Pons (tissue), 1 donor: Measurements from ENCODE around the gene CDH12.
"Not testable (repeated sequence)": the region's sequence is repeated elsewhere in the genome, so short reads cannot be mapped to it uniquely, and the experiment has no call there.

Source experiments
- DNase-seq: peaks from one replicate; pipeline ENCODE4 v3.0.0-alpha.2; 2016; ENCODE audit warnings: low spot score

CDH12 gene

DNA sequence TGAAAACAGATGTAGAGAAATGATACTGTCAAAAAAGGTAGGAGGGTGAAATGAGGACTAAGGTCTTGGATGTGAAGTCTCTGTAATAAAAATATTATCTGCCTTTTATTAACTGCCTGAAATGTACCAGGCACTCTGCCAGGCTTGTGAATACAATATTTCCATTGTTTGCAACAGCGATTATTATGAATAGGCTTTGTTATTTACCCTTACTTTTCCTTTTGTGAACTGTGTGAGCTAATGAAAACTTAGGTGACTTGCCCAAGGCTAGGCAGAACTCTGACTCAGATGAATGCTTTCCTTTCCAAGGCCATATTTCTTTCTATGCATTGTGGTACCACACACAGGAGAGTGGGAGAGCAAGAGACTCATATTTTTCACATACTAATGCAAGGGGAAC, 204.1 kb downstream of the CDH12 start:
- DNase-seq: no peak

DNA sequence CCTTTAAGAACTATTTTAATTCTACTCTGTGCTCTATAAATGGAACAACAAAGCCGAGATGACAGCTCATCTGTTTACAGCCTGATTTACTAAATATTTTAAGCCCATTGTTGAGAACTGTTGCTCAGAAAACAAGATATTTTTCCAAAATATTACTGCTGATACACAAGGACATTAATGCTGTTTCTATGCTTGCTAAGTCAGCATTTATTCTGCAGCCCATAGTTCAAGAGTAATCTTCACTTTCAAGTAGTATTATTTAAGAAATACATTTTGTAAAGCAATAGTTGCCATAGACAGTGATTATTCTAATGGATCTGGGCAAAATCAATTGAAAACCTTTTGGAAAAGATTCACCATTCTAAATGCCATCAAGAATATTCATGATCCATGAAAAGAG, 208.3 kb downstream of the CDH12 start:
- no peak for DNase-seq

DNA sequence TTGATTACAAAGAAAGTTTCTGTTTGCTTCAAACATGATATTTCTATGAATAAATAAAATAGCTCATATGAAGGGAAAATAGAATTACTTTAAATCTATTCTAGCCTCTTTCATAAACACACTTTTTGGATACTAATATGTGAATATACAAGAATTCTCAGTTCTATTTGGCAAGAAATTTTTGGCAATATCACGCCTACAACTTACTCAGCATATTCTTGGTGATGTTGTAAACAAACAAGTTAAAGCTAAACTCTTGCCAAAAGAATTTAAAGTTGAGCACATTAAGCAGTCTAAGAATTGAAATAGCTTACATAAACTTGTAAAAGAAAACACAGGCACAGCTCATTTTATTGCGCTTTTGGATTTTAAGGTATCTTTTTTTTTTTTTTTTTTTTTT, 209.8 kb downstream of the CDH12 start:
- DNase-seq: no peak

DNA sequence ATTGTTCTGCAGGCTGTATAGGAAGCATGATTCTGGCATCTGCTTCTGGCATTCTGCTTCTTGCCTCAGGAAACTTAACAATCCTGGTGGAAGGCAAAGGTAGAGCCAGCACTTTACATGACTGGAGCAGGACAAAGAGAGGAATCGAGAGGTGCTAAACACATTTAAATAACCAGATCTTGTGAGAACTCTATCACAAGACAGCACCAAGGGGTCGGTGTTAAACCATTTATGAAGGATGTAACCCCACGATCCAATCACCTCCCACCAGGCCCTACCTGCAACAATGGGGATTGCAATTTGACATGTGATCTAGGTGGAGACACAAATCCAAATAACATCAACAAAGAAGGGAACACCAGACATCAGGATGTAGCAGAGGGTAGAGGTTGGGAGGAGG, 221.5 kb downstream of the CDH12 start:
- DNase-seq: no peak

DNA sequence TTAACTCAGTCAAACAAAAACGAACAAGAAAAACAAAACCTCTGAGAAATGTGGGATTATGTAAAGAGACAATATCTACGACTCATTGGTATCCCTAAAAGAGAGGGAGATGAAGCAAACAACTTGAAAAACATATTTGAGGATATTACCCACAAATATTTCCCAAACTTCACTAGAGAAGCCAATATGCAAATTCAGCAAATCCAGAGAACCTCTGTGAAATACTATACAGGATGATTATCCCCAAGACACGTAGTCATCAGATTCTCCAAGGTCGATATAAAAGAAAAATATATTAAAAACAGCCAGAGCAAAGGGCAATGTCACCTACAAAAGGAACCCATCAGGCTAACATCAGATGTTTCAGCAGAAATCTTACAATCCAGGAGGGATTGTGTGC, 226.1 kb downstream of the CDH12 start:
- DNase-seq: no peak

DNA sequence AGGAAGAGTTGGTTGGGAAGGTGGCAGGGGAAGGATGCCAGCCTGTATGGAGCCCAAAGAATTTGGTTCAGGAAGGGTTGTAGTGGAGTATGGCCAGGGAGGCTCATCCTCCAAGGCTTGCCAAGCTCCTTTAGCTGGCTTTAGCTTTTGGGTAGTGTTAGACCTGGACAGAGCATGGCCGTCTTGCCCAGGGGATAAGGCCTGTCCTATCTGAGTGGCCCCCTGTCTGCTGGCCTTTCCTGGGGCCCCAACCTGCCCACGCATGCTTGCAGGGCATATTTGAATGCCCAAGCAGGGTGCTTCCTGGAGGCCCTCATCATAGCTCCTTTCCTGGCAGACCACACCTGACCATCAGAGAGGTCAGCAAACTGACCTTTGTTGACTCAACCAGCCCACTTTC, 227.7 kb downstream of the CDH12 start:
- no peak for DNase-seq

DNA sequence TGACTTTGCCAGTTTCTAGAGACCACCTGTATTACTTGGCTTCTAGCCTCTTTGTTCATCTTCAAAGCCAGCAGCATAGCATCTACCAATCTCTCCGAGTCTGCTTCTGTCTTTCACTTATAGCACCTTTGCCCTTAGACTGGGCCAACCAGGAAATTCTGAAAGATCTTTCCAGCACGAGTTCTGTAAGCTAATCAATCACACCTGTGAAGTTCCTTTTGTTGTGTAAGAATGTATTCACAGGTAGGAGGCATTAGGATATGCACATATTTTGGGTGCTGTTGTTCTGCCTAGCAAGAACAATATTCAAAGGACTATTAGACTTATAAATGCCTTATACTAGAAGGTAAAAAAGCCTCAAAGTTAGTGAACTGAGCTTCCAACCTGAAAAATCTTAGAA, 232.1 kb downstream of the CDH12 start:
- no peak for DNase-seq

DNA sequence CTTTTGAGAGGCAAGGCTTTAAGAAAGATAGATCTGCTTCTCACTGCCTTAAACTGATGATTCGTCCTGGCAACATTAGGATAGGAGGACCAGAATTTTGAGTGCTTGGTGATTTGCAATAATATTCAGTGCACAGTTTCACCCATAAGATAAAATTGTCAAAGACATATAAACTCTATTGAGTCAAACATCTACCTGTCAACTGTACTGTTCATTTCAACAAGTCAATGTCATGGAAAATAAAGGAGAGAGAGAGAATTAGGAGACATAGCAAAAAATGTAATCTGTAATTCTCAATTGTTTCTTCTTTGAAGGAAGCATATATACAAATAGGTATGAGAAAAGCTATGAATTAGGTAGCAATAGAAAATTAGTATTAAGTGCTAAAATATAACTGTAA, 237.2 kb downstream of the CDH12 start:
- no peak for DNase-seq

DNA sequence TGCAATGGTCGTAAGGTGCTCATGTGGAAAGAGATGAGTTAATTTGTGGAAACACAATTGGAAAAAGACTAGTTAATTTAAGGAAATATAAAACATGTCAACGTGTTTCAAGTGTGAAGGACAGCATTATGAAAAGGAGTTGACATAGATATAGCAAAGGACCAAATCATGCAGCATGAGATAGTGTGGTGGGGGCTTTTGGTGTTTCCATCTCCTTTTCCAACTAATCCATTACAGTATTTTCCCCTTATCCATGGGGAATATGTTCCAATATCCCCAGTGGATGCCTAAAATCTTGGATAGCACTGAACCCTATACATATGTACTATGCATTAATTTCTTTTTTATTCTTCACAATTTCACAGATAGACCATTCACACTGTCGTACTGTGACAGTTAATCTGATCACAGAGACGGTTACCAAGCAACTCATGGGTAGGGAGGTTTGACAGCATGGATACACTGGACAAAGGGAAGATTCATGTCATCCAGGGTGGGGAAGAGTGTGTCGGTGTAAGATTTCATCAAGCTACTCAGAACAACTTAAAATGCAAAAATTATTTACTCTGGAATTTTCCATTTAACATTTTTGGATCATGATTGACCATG, 238.6 kb downstream of the CDH12 start:
- DNase-seq: no peak

DNA sequence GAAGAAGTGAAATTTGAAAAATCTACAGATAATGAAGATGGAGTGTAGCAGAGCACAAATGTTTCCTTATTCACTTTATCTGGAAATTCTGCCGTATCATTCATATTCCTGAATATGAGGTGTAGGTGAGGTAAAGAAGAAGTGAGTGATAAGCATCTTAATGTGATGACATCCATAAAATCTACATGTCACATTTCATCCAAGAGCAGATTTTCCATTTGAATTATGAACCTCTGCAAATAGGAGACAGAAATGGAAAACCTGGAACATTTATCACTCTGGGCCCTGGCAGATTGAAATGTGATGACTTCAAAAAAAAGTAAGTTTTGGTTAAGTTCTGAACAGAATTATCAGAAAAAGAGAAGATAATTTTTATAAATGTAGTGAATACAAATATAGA, 240.2 kb downstream of the CDH12 start:
- DNase-seq: no peak

DNA sequence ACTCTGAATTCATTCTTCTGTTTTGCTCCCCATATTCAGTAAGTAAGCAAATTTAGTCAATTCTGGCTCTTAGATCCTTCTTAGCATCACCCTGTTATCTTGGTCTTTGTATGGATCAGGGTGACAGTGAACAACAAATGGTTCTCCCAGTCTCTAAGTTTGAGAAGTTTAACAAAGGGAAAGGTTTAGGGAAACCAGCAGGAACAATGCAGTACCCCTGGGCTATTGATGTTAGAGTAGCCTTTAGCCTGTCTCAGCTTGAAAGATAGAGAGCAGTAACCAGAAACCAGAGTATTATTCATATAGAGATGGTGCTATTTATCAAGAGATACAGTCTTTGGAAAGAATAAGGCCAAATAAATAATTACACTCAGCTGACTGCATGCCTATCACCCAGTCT, 241.8 kb downstream of the CDH12 start:
- DNase-seq: no peak

DNA sequence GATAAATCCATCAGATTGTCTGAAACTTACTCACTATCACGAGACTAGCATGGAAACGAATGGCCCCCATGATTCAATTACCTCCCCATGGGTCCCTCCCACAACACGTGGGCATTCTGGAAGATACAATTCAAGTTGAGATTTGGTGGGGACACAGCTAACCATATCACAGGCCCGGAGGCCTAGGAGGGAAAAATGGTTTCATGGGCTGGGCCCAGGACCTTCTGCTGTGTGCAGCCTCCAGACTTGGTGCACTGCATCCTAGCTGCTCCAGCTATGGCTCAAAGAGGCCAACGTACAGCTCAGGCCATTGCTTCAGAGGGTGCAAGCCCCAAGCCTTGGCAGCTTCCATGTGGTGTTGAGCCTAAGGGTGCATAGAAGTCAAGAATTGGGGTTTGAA, 245.6 kb downstream of the CDH12 start:
- not testable (repeated sequence) for DNase-seq

DNA sequence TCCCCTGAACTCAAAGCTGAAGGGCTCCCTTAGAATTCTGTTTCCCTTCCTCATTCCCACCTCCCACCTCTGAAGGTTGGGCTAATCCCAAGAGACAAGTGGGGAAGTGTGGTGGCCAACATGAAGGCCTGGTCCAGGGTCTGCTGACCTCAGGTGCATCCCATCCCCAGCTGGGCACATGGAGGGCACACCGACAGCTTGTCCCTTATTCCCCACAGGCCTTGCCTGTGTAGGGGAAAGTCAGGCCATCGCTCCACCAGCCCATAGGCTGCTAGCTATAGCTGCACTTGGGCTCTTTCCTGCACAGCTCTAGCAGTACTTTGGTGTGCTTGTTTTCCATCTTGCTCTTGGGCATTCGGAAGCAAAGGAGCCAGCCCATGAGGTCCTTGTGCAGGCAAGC, 247.7 kb downstream of the CDH12 start:
- DNase-seq: no peak

DNA sequence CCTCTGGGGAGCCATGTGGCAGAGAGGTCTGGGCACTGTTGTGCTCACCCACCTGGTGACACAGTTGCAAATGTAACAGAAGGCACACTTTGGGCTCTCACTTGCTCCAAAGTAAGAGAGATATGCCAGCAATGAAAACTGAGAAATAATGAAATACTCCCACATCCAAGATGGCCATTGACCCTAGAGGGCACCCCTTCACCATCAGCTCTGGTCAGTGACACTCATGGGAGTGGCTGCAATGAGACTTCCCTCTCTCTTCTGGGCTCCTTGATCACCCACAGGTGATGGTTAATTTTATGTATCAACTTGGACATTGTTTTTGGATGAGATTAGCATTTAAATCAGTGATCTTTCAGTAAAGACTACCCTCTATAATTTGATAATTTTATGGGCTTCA, 248.4 kb downstream of the CDH12 start:
- no peak for DNase-seq

DNA sequence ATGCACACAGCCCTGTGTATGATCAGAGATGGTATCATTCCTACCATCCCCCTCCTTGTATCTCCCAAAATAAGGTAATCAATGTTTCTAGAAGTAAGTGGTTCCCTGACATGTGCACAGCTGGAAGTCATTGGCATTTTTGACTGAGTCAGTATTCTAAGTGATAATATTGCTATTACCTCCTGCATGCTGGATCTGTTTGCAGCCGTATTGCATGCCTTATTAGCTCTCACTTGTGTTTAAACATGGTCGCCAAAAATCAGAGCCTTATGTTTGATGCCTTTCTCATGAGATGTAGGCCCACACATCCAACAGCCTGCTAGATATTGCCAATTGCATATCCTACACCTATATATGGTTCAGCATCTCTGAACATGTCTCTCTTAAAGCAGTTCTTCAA, 254.3 kb downstream of the CDH12 start:
- no peak for DNase-seq

DNA sequence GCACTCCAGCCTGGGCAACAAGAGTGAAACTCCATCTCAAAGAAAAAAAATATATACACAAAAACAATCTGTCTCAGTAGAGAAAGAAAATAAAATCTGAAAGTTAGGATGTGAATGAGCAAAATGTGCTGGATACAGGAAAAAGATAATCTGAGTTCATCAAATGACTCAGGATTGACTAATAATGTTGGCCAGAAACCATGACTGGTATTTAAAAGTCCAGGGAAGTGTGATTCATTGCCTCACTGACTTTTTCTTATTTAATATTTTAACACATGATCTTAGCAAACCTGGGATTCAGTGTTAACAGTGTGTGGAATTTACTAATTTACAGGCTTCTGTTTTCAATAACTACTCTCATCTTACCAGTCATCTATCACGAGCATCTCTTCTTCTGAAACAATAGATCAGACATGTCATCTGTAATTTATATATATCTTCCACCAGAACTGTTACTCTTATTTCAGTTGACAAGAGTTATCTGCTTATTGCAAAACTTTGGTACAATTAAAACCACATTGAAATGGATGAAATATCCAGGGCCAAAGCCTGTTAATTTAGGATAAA, 256.7 kb downstream of the CDH12 start:
- DNase-seq: no peak

DNA sequence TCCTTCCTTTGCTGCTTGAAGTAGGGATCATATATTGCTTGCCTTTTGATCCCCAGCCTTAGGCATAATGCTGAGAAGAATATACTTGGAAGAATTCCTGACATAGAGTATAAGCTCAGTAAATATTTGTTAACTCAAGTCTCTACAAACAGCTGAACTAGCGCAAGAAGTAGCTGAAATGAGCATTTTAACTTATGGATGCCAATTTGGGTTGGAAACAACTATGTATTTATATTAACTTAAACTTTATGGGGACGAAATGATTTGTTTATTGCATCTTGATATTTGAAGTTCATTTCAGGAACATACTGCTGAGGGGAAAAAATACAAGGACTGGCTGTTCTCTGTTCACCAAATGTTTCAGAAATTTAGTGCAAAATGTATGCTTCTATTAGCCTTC, 258.7 kb downstream of the CDH12 start:
- DNase-seq: no peak

DNA sequence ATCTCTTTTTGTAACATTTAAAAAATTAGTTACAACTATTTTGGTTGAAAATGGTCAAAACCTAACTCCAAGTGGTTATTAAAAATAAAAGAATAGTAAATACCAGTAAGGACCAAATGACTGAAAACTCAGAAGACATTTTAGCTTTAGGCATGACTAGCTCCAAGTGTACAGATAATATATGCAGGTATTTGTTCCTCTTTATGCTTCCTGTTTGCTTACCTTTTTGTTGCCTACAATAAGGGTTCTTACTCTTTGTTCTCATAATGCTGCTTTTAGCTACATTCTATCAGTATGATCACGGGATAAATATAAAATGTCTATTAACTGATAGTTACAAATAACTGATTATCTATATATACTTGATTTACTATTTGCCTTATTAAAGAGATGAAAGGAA, 259.6 kb downstream of the CDH12 start:
- DNase-seq: no peak

DNA sequence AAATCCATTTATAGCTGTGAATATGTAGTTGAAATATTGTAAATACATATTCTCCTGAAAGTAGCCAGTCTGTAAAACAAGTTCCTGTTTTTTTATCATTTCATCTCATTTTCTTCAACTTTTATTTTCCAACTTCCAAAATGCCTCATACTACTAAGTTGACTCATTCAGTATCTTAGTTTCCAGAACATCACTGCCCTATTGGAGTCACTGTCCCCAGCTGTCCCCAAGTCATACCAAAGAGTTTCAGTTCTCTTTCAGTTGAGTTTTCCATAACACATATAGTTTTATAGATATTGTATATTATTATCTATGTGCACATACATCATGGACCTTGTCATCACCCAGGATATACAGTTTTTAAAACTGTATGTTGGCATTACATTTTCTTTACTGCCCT, 261.7 kb downstream of the CDH12 start:
- DNase-seq: no peak

DNA sequence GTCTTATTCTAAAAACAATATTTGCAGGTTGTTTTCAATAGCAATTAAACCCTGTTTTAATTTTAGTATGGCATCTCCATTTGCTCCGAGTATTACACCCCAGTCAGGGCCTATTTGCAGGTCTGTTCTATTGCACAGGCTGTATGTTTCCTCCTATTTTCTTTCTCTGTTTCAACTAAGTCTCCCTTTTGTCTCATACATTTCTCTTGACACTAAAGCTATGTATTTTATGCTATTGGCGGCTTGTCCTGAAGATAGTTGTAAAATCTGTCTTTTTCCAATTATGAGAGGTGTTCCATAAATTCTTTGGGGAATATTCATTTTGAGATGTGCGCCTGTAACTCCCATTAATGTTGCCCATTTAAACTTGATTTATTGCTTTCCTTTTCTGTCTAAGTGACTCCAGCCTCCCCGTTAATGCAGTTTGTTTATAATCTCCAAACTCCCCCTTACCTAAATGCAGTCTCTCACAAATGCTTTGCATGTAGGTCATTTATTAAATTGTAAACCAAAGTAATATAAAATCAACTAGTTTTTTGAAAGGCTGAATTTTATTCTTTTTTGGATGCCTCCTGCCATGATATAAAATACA, 262.4 kb downstream of the CDH12 start:
- DNase-seq: no peak

DNA sequence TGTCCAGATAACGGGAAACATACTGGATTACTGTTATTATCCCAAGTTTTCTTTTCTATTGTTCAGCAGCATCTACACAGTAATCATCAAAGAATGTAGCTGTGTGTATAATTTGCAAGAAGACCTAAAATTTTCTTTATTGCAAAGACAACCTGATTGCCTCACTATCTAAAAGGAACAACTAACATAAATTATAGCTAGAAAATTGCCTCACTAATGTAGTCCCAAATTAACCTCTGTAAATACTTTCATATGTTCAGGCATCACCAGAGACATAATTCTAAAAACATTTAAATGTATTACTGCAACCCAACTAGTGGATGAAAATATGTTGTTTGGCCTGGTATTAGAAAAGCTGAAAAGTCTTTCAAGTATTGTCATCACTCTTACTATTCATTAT, 275.4 kb downstream of the CDH12 start:
- DNase-seq: no peak

DNA sequence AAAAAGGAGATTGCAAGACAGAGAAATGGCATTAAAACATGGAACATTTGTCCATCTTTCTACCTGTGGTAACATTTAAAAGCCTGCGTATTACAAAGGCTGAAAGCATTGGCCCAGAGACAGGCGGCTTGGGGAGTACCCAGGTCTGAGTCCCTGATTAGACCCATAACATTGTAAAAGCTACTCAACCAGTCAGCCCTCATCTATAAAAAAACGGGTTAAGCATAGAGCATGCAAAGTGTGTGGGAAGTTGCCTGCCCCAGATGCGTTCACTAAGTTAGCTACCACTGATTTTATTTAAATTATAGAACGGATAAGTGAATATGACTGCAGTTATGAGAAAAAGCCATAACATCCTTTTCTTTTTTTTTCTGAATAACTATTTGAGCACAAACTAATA, 276.1 kb downstream of the CDH12 start:
- no peak for DNase-seq

DNA sequence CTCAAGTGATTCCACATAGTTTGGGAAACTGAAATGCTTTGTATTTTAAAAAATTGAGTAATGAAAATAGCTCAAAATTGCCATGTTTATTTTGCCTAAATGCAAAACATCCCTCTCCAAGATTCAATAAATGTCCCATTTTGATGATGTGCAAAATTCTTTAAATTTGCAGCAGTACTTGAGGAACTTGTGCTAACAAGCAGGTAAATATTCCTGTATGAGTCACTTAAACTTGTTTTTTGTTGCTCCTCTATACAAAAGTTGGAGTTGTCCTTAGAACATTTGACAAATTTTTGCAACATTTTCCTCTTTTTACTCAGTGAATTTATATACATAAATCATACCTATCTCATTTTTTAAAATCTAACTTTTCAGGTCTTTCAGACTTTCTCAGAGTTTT, 280.2 kb downstream of the CDH12 start:
- DNase-seq: no peak

DNA sequence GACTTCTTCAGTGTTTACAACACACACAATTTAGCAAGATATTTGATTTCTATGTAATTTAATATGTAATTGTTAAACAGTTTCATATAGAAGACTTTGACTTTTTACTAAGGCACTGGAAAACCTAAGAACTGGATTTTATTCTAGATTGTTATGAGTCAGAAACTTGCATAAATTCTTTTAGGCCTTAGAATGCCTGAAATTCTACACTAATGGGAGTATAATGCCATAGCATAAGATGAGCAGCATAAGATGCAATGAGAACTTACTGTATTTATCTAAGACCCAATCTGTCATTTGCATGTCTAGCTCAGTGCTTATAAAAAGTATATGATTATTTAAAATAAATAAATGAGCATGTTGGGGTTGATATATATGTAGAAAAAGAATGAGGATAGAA, 285.2 kb downstream of the CDH12 start:
- DNase-seq: no peak
